ENCODE results near the gene RNF224.

Gene RNF224

DNA sequence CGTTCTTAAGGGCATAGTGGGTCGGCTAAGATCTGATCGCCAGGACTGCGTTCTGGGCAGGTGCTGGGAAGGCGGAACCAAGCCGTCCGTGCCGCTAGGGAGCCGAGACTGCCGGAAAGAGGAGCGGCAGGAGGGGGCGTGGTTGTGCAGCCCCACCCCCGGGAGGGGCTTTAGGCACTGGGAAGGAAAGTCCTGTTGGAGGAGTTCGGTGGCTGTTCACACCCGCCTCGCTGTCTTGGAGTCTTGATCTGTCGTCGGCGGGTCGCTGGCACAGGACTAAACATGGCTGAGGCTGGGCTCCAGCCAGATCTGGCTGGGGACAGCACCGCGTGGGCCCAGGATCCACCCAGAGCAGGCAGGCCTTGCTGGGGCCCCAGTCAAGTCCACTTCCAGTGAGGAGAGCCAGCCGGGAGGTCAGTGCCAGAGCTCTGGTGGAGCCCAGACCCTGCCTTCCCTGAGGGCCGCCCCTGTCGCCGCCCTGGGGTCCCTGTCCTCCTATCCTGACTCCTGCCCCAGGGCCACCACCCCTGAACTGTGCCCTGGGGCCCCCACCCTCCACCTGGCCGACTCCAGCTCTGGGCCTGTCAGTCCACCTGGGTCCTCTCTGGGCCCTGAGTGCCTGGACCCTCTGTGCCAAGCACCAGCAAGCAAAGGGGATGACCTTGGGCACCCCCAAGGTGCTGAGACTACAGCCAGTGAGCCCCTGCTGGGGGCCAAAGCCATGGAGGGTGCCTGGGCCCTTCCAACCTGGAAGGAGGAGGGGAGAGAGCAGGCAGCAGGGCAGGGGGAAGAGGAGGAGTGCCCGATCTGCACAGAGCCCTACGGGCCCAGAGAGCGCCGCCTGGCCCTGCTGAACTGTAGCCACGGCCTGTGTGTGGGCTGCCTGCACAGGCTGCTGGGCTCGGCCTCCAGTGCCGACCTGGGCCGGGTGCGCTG is 9.8 kb upstream of the RNF224 start:
- H3K9ac ChIP-seq (ENCODE audit: low read depth, low read length): no peak overlapping the region
- no peaks in the 10 kb centered on the region for H3K9me3 ChIP-seq (ENCODE audit: insufficient read depth, low read length, severe bottlenecking)
- H2AFZ ChIP-seq (ENCODE audit: low read depth, low read length): no peak overlapping the region
- H3K4me2 ChIP-seq (ENCODE audit: insufficient read depth, low read length): no peak overlapping the region
- ATAC-seq (ENCODE audit: insufficient read depth, low read depth): no peak
- DNase-seq: no peak
- H4K20me1 ChIP-seq (ENCODE audit: insufficient read depth, low read length): no peaks in the 10 kb centered on the region; the same call in 1 of the 2 replicates
- H3K27me3 ChIP-seq (ENCODE audit: insufficient read depth, low read length, poor library complexity): no peaks in the 10 kb centered on the region
- no peak overlapping the region for H3K27ac ChIP-seq (ENCODE audit: low read length)
- H3K4me1 ChIP-seq (ENCODE audit: insufficient read depth, low read length): peaks cover under 1% of the 10 kb centered on the region
- TF ChIP-seq, protein P1, sequence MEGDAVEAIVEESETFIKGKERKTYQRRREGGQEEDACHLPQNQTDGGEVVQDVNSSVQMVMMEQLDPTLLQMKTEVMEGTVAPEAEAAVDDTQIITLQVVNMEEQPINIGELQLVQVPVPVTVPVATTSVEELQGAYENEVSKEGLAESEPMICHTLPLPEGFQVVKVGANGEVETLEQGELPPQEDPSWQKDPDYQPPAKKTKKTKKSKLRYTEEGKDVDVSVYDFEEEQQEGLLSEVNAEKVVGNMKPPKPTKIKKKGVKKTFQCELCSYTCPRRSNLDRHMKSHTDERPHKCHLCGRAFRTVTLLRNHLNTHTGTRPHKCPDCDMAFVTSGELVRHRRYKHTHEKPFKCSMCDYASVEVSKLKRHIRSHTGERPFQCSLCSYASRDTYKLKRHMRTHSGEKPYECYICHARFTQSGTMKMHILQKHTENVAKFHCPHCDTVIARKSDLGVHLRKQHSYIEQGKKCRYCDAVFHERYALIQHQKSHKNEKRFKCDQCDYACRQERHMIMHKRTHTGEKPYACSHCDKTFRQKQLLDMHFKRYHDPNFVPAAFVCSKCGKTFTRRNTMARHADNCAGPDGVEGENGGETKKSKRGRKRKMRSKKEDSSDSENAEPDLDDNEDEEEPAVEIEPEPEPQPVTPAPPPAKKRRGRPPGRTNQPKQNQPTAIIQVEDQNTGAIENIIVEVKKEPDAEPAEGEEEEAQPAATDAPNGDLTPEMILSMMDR (IDR thresholded peaks at IDR 0.05; ENCODE audit: borderline replicate concordance, extremely low read depth, low read length, poor library complexity, severe bottlenecking): no peak
- no peak for TF ChIP-seq EZH2 (IDR thresholded peaks at IDR 0.05; ENCODE audit: borderline replicate concordance, low read depth, low read length, severe bottlenecking)
- H3K36me3 ChIP-seq (ENCODE audit: insufficient read depth, low read length): peaks cover 28% of the 10 kb centered on the region
- no peaks in the 10 kb centered on the region for H3K79me2 ChIP-seq (ENCODE audit: insufficient read depth, low read length)
- H3K4me3 ChIP-seq (ENCODE audit: low read depth in 1 of 2, low read length in 2 of 2): no peak overlapping the region

DNA sequence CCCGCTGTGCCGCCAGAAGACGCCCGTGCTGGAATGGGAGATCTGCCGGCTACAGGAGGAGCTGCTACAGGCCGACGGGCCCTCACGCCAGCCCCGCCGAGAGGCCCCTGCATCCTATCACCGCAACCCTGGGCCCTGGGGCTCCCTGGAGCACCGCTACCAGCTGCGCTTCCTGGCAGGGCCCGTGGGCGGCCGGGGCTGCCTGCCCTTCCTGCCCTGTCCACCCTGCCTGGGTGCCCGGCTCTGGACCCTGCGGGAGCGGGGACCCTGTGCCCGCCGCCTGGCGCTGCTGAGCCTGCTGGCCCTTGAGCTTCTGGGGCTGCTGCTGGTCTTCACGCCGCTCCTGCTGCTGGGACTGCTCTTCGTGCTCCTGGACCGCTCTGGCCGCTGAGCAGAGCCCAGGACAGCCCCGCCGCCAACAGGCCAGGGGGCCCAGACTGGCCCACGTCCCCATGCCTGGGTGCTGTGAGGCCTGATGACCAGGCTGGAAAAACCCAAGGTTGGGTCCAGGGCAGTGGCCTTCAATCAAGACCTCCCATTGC is 9.0 kb upstream of the RNF224 start:
- Histone ChIP-seq H3K4me1 (ENCODE audit: insufficient read depth, low read length) (peaks cover 7% of the 10 kb centered on the region), H3K27ac (ENCODE audit: low read length) (no peak overlapping the region), H2AFZ (ENCODE audit: low read depth, low read length) (no peak overlapping the region), H3K36me3 (ENCODE audit: insufficient read depth, low read length) (peaks cover 24% of the 10 kb centered on the region), H3K27me3 (ENCODE audit: insufficient read depth, low read length, poor library complexity) (no peaks in the 10 kb centered on the region), H3K4me2 (ENCODE audit: insufficient read depth, low read length) (no peak overlapping the region), H3K4me3 (ENCODE audit: low read depth in 1 of 2, low read length in 2 of 2) (no peak overlapping the region), H3K9me3 (ENCODE audit: insufficient read depth, low read length, severe bottlenecking) (no peaks in the 10 kb centered on the region), H3K9ac (ENCODE audit: low read depth, low read length) (no peak overlapping the region), H4K20me1 (ENCODE audit: insufficient read depth, low read length) (no peaks in the 10 kb centered on the region; the same call in 1 of the 2 replicates), H3K79me2 (ENCODE audit: insufficient read depth, low read length) (no peaks in the 10 kb centered on the region)
- ATAC-seq (ENCODE audit: insufficient read depth, low read depth): no peak
- TF ChIP-seq EZH2 (IDR thresholded peaks at IDR 0.05; ENCODE audit: borderline replicate concordance, low read depth, low read length, severe bottlenecking): no peak
- TF ChIP-seq, protein P1 (IDR thresholded peaks at IDR 0.05; ENCODE audit: borderline replicate concordance, extremely low read depth, low read length, poor library complexity, severe bottlenecking): no peak
- DNase-seq: no peak

DNA sequence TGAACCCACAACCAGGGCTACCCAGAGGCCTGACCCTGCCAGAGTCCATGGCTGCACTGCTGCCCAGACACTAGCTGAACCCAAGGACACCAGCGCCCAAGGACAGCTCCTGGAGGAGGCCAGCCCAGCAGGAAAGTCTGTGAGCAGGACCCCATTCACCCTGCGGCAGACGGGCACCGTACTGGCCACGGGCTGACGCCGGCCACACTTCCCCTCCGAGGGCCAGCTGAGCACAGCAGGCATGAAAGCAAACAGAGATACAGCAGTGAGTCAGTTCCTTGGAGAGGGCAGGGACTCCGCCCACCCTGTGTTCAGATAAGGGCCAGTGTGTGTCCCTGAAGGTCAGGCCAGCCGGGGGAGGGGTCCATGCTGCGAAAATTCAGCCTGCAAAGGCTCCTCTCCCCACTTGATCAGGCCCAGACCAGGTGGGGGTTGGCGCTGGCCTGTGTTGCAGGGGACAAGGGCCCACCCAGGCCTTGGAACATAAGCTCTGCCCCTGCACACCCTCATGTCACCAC is 8.5 kb upstream of the RNF224 start:
- TF ChIP-seq EZH2 (IDR thresholded peaks at IDR 0.05; ENCODE audit: borderline replicate concordance, low read depth, low read length, severe bottlenecking): no peak
- TF ChIP-seq, protein P1 (IDR thresholded peaks at IDR 0.05; ENCODE audit: borderline replicate concordance, extremely low read depth, low read length, poor library complexity, severe bottlenecking): no peak
- Histone ChIP-seq H4K20me1 (ENCODE audit: insufficient read depth, low read length) (no peaks in the 10 kb centered on the region; the same call in 1 of the 2 replicates), H3K9me3 (ENCODE audit: insufficient read depth, low read length, severe bottlenecking) (no peaks in the 10 kb centered on the region), H3K9ac (ENCODE audit: low read depth, low read length) (no peak overlapping the region), H3K27me3 (ENCODE audit: insufficient read depth, low read length, poor library complexity) (no peaks in the 10 kb centered on the region), H3K36me3 (ENCODE audit: insufficient read depth, low read length) (peaks cover 19% of the 10 kb centered on the region), H3K27ac (ENCODE audit: low read length) (no peak overlapping the region), H3K4me2 (ENCODE audit: insufficient read depth, low read length) (no peak overlapping the region), H2AFZ (ENCODE audit: low read depth, low read length) (no peak overlapping the region), H3K4me1 (ENCODE audit: insufficient read depth, low read length) (peaks cover 7% of the 10 kb centered on the region), H3K4me3 (ENCODE audit: low read depth in 1 of 2, low read length in 2 of 2) (no peak overlapping the region), H3K79me2 (ENCODE audit: insufficient read depth, low read length) (no peaks in the 10 kb centered on the region)
- DNase-seq (no peak), ATAC-seq (ENCODE audit: insufficient read depth, low read depth) (no peak)

All from DND-41 (cell line).